H1 (cell line): Measurements from ENCODE around the gene COPS9. TPM values are rescaled to one million over a fixed set of nuclear protein-coding genes. Genes with fewer than 3 reads are reported as not detected.

Experiments used
- CTCF ChIA-PET: fragments of 300-600 bp; sonication (Branson Sonifier 250); formaldehyde crosslinking; loops from one replicate; lab custom pipeline; 2021; ENCODE audit not compliant: partially characterized antibody; lab: Charles Lee
- POLR2A ChIA-PET: fragments of 300-600 bp; sonication (Branson Sonifier 250); formaldehyde crosslinking; loops from one replicate; lab custom pipeline; 2021; ENCODE audit warnings: inconsistent platforms; ENCODE audit not compliant: partially characterized antibody; lab: Charles Lee
- DNase-seq, 2 experiments: peaks; one replicate each; pipeline versions ENCODE4 v3.0.0 to v3.0.0-alpha.2; 2010 to 2022; ENCODE audit warnings: low spot score in 2 of 2, low read depth in 1 of 2, mixed read lengths in 1 of 2
- FAIRE-seq: peaks from 2 replicates; lab custom pipeline; 2011; peaks lifted over from hg19 to GRCh38; lab: Jason Lieb, UNC
- H2AFZ ChIP-seq: 2 replicates; pipeline ENCODE4 v1.8.1; 2012; ENCODE audit warnings: low read length, inconsistent platforms
- H2AK5ac ChIP-seq: 2 replicates; pipeline ENCODE4 v1.6.1; 2013; ENCODE audit warnings: low read depth, low read length
- H2BK120ac ChIP-seq: replicated peaks from 2 replicates; pipeline ENCODE3; 2013; ENCODE audit warnings: low read depth, low read length, inconsistent platforms
- H2BK12ac ChIP-seq: 2 replicates; pipeline ENCODE4 v1.6.1; 2013; ENCODE audit warnings: low read depth, low read length
- H2BK15ac ChIP-seq: 2 replicates; pipeline ENCODE4 v1.6.1; 2013; ENCODE audit warnings: low read length
- H2BK20ac ChIP-seq: 2 replicates; pipeline ENCODE4 v1.6.1; 2013; ENCODE audit warnings: low read length
- H2BK5ac ChIP-seq: 2 replicates; pipeline ENCODE4 v1.6.1; 2013; ENCODE audit warnings: low read depth, low read length
- H3K14ac ChIP-seq: 2 replicates; pipeline ENCODE4 v1.6.1; 2013; ENCODE audit warnings: inconsistent platforms; ENCODE audit not compliant: insufficient read length
- H3K18ac ChIP-seq: 2 replicates; pipeline ENCODE4 v1.6.1; 2013; ENCODE audit warnings: low read length; ENCODE audit errors: extremely low read depth
- H3K23ac ChIP-seq: 2 replicates; pipeline ENCODE4 v1.6.1; 2013; ENCODE audit warnings: inconsistent platforms; ENCODE audit not compliant: insufficient read length
- H3K23me2 ChIP-seq: 2 replicates; pipeline ENCODE4 v1.6.1; 2013; ENCODE audit warnings: low read depth, low read length
- H3K27ac ChIP-seq: 2 replicates; pipeline ENCODE4 v1.6.1; 2011; ENCODE audit warnings: low read depth, low read length, inconsistent platforms
- H3K27me3 ChIP-seq, 4 experiments: replicated peaks in 1 of 4; 1 replicate in 1 of 4; 2 replicates in 3 of 4; pipeline versions ENCODE4 v1.6.1 to v1.8.1; 2011 to 2013; ENCODE audit warnings: low read length in 3 of 4, mild to moderate bottlenecking in 3 of 4, inconsistent platforms in 2 of 4, mixed read lengths in 2 of 4, moderate library complexity in 1 of 4; ENCODE audit not compliant: control insufficient read depth in 3 of 4, insufficient read depth in 3 of 4; ENCODE audit errors: extremely low read depth in 1 of 4
- H3K36me3 ChIP-seq, 4 experiments: 2 replicates each; pipeline versions ENCODE4 v1.6.1 to v1.8.1; 2011 to 2013; ENCODE audit warnings: mild to moderate bottlenecking in 4 of 4, low read length in 3 of 4, moderate library complexity in 2 of 4, control low read depth in 1 of 4, inconsistent platforms in 1 of 4; ENCODE audit not compliant: insufficient read depth in 4 of 4, control insufficient read depth in 2 of 4
- H3K4ac ChIP-seq: replicated peaks from 2 replicates; pipeline ENCODE3; 2013; ENCODE audit warnings: low read length, low read depth, mixed read lengths, inconsistent platforms; ENCODE audit not compliant: insufficient read length
- H3K4me1 ChIP-seq, 4 experiments: replicated peaks in 1 of 4; 1 replicate in 1 of 4; 2 replicates in 3 of 4; pipeline versions ENCODE4 v1.6.1 to v1.8.1; 2011 to 2013; ENCODE audit warnings: low read length in 3 of 4, inconsistent platforms in 2 of 4, mixed read lengths in 1 of 4; ENCODE audit not compliant: insufficient read depth in 4 of 4, control insufficient read depth in 3 of 4
- H3K4me2 ChIP-seq, 2 experiments: 2 replicates each; pipeline versions ENCODE4 v1.6.1 to v1.8.1; 2011 to 2013; ENCODE audit warnings: low read depth in 2 of 2, low read length in 2 of 2, control low read depth in 1 of 2, inconsistent platforms in 1 of 2, mild to moderate bottlenecking in 1 of 2; ENCODE audit not compliant: insufficient read depth in 1 of 2
- H3K4me3 ChIP-seq, 4 experiments: fragments of 200-600, 300-600 bp in 1 of 4; sonication (generic), shearing (Covaris generic), sonication (Bioruptor Twin) in 1 of 4; 2 replicates each; pipeline versions ENCODE4 v1.5.1 to v1.8.1; 2011 to 2016; ENCODE audit warnings: low read length in 4 of 4, low read depth in 3 of 4, control low read depth in 2 of 4, inconsistent platforms in 2 of 4, mild to moderate bottlenecking in 2 of 4, mixed read lengths in 1 of 4, moderate library complexity in 1 of 4; ENCODE audit not compliant: insufficient read depth in 2 of 4; ENCODE audit errors: extremely low read depth in 1 of 4
- H3K56ac ChIP-seq: replicated peaks from 2 replicates; pipeline ENCODE3; 2013; ENCODE audit warnings: low read depth, mild to moderate bottlenecking, mixed read lengths, low read length, inconsistent platforms; ENCODE audit not compliant: insufficient read length
- H3K79me1 ChIP-seq: 2 replicates; pipeline ENCODE4 v1.6.1; 2013; ENCODE audit warnings: low read depth, low read length, control low read depth
- H3K79me2 ChIP-seq, 2 experiments: 2 replicates each; pipeline versions ENCODE4 v1.6.1 to v1.8.1; 2012 to 2013; ENCODE audit warnings: low read length in 2 of 2, mild to moderate bottlenecking in 2 of 2, inconsistent platforms in 1 of 2; ENCODE audit not compliant: insufficient read depth in 2 of 2, control insufficient read depth in 1 of 2
- H3K9ac ChIP-seq, 4 experiments: replicated peaks in 1 of 4; 1 replicate in 1 of 4; 2 replicates in 3 of 4; pipeline versions ENCODE4 v1.6.1 to v1.8.1; 2011 to 2013; ENCODE audit warnings: low read depth in 3 of 4, low read length in 3 of 4, control low read depth in 2 of 4, mild to moderate bottlenecking in 2 of 4, moderate library complexity in 2 of 4, inconsistent platforms in 1 of 4; ENCODE audit errors: extremely low read depth in 1 of 4
- H3K9me3 ChIP-seq, 2 experiments: 2 replicates each; pipeline versions ENCODE4 v1.6.1 to v1.8.1; 2012 to 2013; ENCODE audit warnings: mild to moderate bottlenecking in 2 of 2, moderate library complexity in 2 of 2, control low read depth in 1 of 2, inconsistent platforms in 1 of 2, low read depth in 1 of 2, low read length in 1 of 2, mixed read lengths in 1 of 2; ENCODE audit not compliant: insufficient read depth in 2 of 2
- H4K20me1 ChIP-seq, 2 experiments: replicated peaks in 1 of 2; 2 replicates each; pipeline versions ENCODE3 to v1.8.1; 2011 to 2013; ENCODE audit warnings: inconsistent platforms in 2 of 2, low read length in 2 of 2, mild to moderate bottlenecking in 1 of 2; ENCODE audit not compliant: insufficient read depth in 2 of 2, control insufficient read depth in 1 of 2
- H4K5ac ChIP-seq: 2 replicates; pipeline ENCODE4 v1.6.1; 2013; ENCODE audit warnings: low read length, low read depth, mixed read lengths, inconsistent platforms; ENCODE audit not compliant: insufficient read length
- H4K8ac ChIP-seq: 2 replicates; pipeline ENCODE4 v1.8.0; 2013; ENCODE audit warnings: mild to moderate bottlenecking, moderate library complexity, low read length, inconsistent platforms; ENCODE audit not compliant: insufficient read depth; ENCODE audit errors: extremely low read depth
- H4K91ac ChIP-seq: replicated peaks from 2 replicates; pipeline ENCODE3; 2013; ENCODE audit warnings: low read length, mixed read lengths, inconsistent platforms; ENCODE audit not compliant: insufficient read length
- BCL11A ChIP-seq, 2 experiments: IDR thresholded peaks; one replicate each; pipeline ENCODE4 v1.6.1; 2011; ENCODE audit warnings: low read depth in 2 of 2, low read length in 2 of 2, mild to moderate bottlenecking in 2 of 2
- EGR1 ChIP-seq: IDR thresholded peaks from 2 replicates; pipeline ENCODE4 v1.6.1; 2011; ENCODE audit warnings: low read depth, low read length, borderline replicate concordance
- GABPA ChIP-seq: IDR thresholded peaks from 2 replicates; pipeline ENCODE4 v1.6.1; 2011; ENCODE audit warnings: mild to moderate bottlenecking, low read length, moderate library complexity, borderline replicate concordance; ENCODE audit not compliant: insufficient read depth
- GTF2F1 ChIP-seq: IDR thresholded peaks from 2 replicates; pipeline ENCODE4 v1.6.1; 2012; ENCODE audit warnings: low read depth, low read length, improper control_type of control experiment, borderline replicate concordance
- POLR2AphosphoS5 ChIP-seq: IDR thresholded peaks from 2 replicates; pipeline ENCODE4 v1.6.1; 2011; ENCODE audit warnings: low read depth, low read length
- RAD21 ChIP-seq, 2 experiments: IDR thresholded peaks in 1 of 2; conservative IDR thresholded peaks in 1 of 2; 2 replicates each; pipeline ENCODE4 v1.6.1; 2011; ENCODE audit warnings: low read depth in 2 of 2, low read length in 2 of 2, improper control_type of control experiment in 1 of 2, inconsistent platforms in 1 of 2, mild to moderate bottlenecking in 1 of 2, moderate library complexity in 1 of 2
- TCF12 ChIP-seq: IDR thresholded peaks from 2 replicates; pipeline ENCODE4 v1.6.1; 2011; ENCODE audit warnings: low read depth, mild to moderate bottlenecking, low read length
- TEAD4 ChIP-seq: IDR thresholded peaks from 2 replicates; pipeline ENCODE4 v1.6.1; 2012; ENCODE audit warnings: low read depth, low read length, inconsistent platforms, mixed read lengths
- WGBS, 2 experiments: shearing (Covaris generic) in 1 of 2; methylation state at CpG; one replicate each; pipeline versions ENCODE4 v1.1.6 to v1.1.7; 2013 to 2015; ENCODE audit warnings: low lambda C conversion rate in 2 of 2, mixed read lengths in 2 of 2, inconsistent platforms in 1 of 2, low coverage in 1 of 2, missing lambda C conversion rate in 1 of 2; ENCODE audit not compliant: insufficient replicate concordance in 2 of 2, insufficient coverage in 1 of 2, insufficient read length in 1 of 2; ENCODE audit errors: extremely low coverage in 1 of 2, missing lambda C conversion rate in 1 of 2; 5-methylcytosine and 5-hydroxymethylcytosine counted together
- polyA plus RNA-seq, 7 experiments: library from polyadenylated mRNA; depleted of rRNA in 3 of 7; stranded (reverse) in 5 of 7; unstranded in 2 of 7; fragments of >200 nt in 5 of 7; fragments of 200-250 nt in 2 of 7; gene quantifications; 1 replicate in 5 of 7; 2 replicates in 1 of 7; 4 replicates in 1 of 7; pipeline versions ENCODE4 v1.2.1 to v1.2.3, GENCODE V29; 2011 to 2013; ENCODE audit warnings: missing spikeins in 2 of 7, mixed read lengths in 2 of 7
- total RNA-seq: library from RNA; stranded (reverse); fragmentation: NEBNext Ultra II Directional; extraction: Animal tissue kit (Norgen Biotek cat#: 25700); gene quantifications from 2 replicates; pipeline ENCODE4 v1.2.1, GENCODE V29; 2021
- TF ChIP-seq, protein P1 (sequence below): IDR thresholded peaks from 2 replicates; pipeline ENCODE4 v1.6.1; 2011; ENCODE audit warnings: low read length, improper control_type of control experiment

Gene COPS9
- total and polyA plus RNA-seq, 2 of the 8 experiments (the other 6 are each of a cell fraction or from before 2014, with no cell fraction given) = 154 to 234 TPM

DNA sequence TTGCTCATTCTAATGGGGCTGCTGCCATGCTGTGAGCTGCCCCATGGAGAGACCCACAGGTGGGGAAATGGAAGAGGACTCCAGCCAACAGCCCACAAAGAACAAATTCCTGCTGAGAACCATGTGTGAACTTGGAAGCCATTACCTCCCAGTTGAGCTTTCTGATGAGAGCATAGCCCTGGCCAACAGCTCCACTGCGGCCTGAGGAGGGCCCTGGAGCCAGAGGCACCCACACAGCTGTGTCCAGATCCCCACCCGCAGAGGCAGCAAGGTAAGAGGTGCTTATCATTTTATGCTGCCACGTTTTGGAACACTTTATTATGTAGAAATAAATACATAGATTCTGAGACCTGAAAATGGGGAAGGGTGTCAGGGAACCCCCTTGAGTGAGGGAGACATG, 48.6 kb upstream of the COPS9 start:
- no peak overlapping the region for H3K9ac ChIP-seq
- peaks cover 16 to 18% of the 10 kb centered on the region in 2 experiments; a peak in 3 of 4 replicates for H3K9me3 ChIP-seq
- ChIA-PET POLR2A (no interaction called here), CTCF (no interaction called here)
- no peaks in the 10 kb centered on the region for H4K20me1 ChIP-seq
- no peak overlapping the region for H2BK20ac ChIP-seq
- H3K36me3 ChIP-seq = no peaks in the 10 kb centered on the region
- no peak overlapping the region for H3K56ac ChIP-seq
- H4K5ac ChIP-seq = no peak overlapping the region
- no peak overlapping the region for H3K4me3 ChIP-seq
- H3K23ac ChIP-seq = no peak overlapping the region
- no peak overlapping the region for H2BK15ac ChIP-seq
- no peak overlapping the region for H2BK5ac ChIP-seq
- no peak overlapping the region for H3K4ac ChIP-seq
- H3K23me2 ChIP-seq = no peaks in the 10 kb centered on the region
- H2AFZ ChIP-seq = no peak overlapping the region
- no peak for FAIRE-seq
- H3K27ac ChIP-seq = no peak overlapping the region
- no peak overlapping the region for H2BK120ac ChIP-seq
- no peak overlapping the region for H2BK12ac ChIP-seq
- no peak overlapping the region for H3K18ac ChIP-seq
- no peak for DNase-seq
- no peak overlapping the region for H4K91ac ChIP-seq
- H2AK5ac ChIP-seq = no peak overlapping the region
- H3K27me3 ChIP-seq = 0 out of 7 replicates have a peak, but pooled peaks cover 0 to 3% (median 0%) of the 10 kb centered on the region in 4 experiments
- H4K8ac ChIP-seq = no peak overlapping the region
- 60% methylated on average over 3 of the region's 3 CpGs; no CpG with 5 or more reads in 1 of the 2 experiments for WGBS, 2 experiments
- no peaks in the 10 kb centered on the region for H3K79me2 ChIP-seq
- no peak overlapping the region for H3K4me2 ChIP-seq
- no peaks in the 10 kb centered on the region for H3K79me1 ChIP-seq
- no peaks in the 10 kb centered on the region; a peak in 1 of 7 replicates for H3K4me1 ChIP-seq
- H3K14ac ChIP-seq = no peak overlapping the region
- TF ChIP-seq GABPA = no peak
- no peak for TF ChIP-seq GTF2F1
- no peak for TF ChIP-seq RAD21 (IDR thresholded peaks at IDR 0.05 in 1 of 2, conservative IDR thresholded peaks at IDR 0.05 in 1 of 2; ENCODE audit: low read depth in 2 of 2, low read length in 2 of 2)
- no peak for TF ChIP-seq TEAD4
- no peak for TF ChIP-seq POLR2AphosphoS5
- TF ChIP-seq, protein P1, sequence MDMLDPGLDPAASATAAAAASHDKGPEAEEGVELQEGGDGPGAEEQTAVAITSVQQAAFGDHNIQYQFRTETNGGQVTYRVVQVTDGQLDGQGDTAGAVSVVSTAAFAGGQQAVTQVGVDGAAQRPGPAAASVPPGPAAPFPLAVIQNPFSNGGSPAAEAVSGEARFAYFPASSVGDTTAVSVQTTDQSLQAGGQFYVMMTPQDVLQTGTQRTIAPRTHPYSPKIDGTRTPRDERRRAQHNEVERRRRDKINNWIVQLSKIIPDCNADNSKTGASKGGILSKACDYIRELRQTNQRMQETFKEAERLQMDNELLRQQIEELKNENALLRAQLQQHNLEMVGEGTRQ = no peak
- no peak for TF ChIP-seq EGR1
- TF ChIP-seq BCL11A (IDR thresholded peaks at IDR 0.05; ENCODE audit: low read depth in 2 of 2, low read length in 2 of 2) = no peak
- TF ChIP-seq TCF12 = no peak
